Hepatocyte (in vitro differentiated cells): ENCODE results near the gene ZFP36L1.

Experiments used
- CTCF ChIP-seq: fragments of 200-600 bp; sonication (generic); IDR thresholded peaks from 2 replicates; pipeline ENCODE4 v1.5.1; 2016; ENCODE audit warnings: antibody characterized with exemption, mild to moderate bottlenecking; ENCODE audit not compliant: poor library complexity
- EZH2 ChIP-seq: fragments of 200-600 bp; sonication (generic); IDR thresholded peaks from 2 replicates; pipeline ENCODE4 v1.6.1; 2016; ENCODE audit warnings: antibody characterized with exemption, mild to moderate bottlenecking, borderline replicate concordance
- EZH2phosphoT487 ChIP-seq: fragments of 200-600 bp; sonication (generic); IDR thresholded peaks from one replicate; pipeline ENCODE4 v1.6.1; 2018; ENCODE audit warnings: antibody characterized with exemption, mild to moderate bottlenecking, low read depth, moderate library complexity; ENCODE audit not compliant: unreplicated experiment, severe bottlenecking

DNA sequence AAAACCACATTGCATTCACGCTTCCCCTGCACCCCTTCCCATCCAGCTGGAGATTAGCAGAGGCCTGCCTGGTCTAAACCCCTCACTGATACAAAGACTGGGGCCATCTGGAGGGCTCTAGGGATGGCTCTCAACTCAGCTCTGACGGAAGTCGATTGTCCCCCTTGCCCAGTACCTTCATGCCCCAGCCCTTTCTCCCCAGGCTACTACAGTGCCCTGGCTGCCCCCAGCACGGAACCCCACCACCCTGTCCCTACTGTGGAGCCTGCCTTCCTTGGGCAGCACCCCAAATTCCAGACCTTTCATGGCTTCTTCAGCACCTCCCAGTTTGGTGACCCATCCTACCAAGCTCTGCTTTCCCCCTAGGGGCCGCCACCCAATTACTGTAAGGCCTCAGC is 25.6 kb downstream of the ZFP36L1 start:
- TF ChIP-seq EZH2 (no peak), CTCF (no peak), EZH2phosphoT487 (no peak)
